Kidney epithelial cell (primary cell): Measurements from ENCODE around the gene SPACA6. TPM values are rescaled to one million over a fixed set of nuclear protein-coding genes. Genes with fewer than 3 reads are reported as not detected.

Experiments
- DNase-seq: peaks from one replicate; pipeline ENCODE4 v3.0.0-alpha.2; 2010; ENCODE audit warnings: low read depth
- H3K27me3 ChIP-seq: 2 replicates; pipeline ENCODE4 v1.6.0; 2011; ENCODE audit warnings: low read length; ENCODE audit not compliant: control insufficient read depth, insufficient read depth
- H3K36me3 ChIP-seq: 2 replicates; pipeline ENCODE4 v1.5.1; 2011; ENCODE audit warnings: low read length; ENCODE audit not compliant: control insufficient read depth, insufficient read depth
- H3K4me3 ChIP-seq: 2 replicates; pipeline ENCODE4 v1.5.1; 2011; ENCODE audit warnings: low read depth, mild to moderate bottlenecking, control low read depth, low read length
- CTCF ChIP-seq: IDR thresholded peaks from 2 replicates; pipeline ENCODE4 v1.5.1; 2011; ENCODE audit warnings: mild to moderate bottlenecking, moderate library complexity, low read length, control low read depth, inconsistent platforms; ENCODE audit not compliant: insufficient read depth, poor library complexity, severe bottlenecking
- total RNA-seq: library from RNA; depleted of rRNA; stranded (reverse); fragments of >200 nt; gene quantifications from 2 replicates; pipeline ENCODE4 v1.2.3, GENCODE V29; 2015

Gene SPACA6
- total RNA-seq, 1 donor from 2014 or later, result 12.6 TPM

- no peak for DNase-seq
- no peak for TF ChIP-seq CTCF
- Histone ChIP-seq H3K27me3 (no peaks in the 10 kb centered on the region), H3K36me3 (peaks cover 6% of the 10 kb centered on the region), H3K4me3 (no peak overlapping the region)
These were observed 5.2 kb downstream of the SPACA6 start for GRCh38 chr19:51698296-51698695.

GRCh38 chr19:51699170-51699569, 6.0 kb downstream of the SPACA6 start:
- DNase-seq, result no peak
- H3K27me3 ChIP-seq, result no peaks in the 10 kb centered on the region
- no peak overlapping the region for H3K4me3 ChIP-seq
- no peak for TF ChIP-seq CTCF
- peaks cover 6% of the 10 kb centered on the region for H3K36me3 ChIP-seq

GRCh38 chr19:51701468-51702100, 8.5 kb downstream of the SPACA6 start:
- no peak overlapping the region for H3K4me3 ChIP-seq
- no peak for DNase-seq
- TF ChIP-seq CTCF, result no peak
- H3K27me3 ChIP-seq, result no peaks in the 10 kb centered on the region
- H3K36me3 ChIP-seq, result peaks cover 7% of the 10 kb centered on the region

- Histone ChIP-seq H3K4me3 (no peak overlapping the region), H3K36me3 (peaks cover 5% of the 10 kb centered on the region), H3K27me3 (no peaks in the 10 kb centered on the region)
- no peak for DNase-seq
- no peak for TF ChIP-seq CTCF
These were observed 9.1 kb downstream of the SPACA6 start for GRCh38 chr19:51702103-51702824.

- no peak for TF ChIP-seq CTCF
- H3K27me3 ChIP-seq, result no peaks in the 10 kb centered on the region
- no peak overlapping the region for H3K4me3 ChIP-seq
- H3K36me3 ChIP-seq, result peaks cover 7% of the 10 kb centered on the region
- DNase-seq, result no peak
These were observed 9.9 kb downstream of the SPACA6 start for GRCh38 chr19:51702825-51703574.
